Vagina (tissue), 2 donors: ENCODE measurements around the gene LMNTD2.

Source experiments
- CTCF ChIP-seq, 3 experiments: fragments of 450-650 bp in 2 of 3; fragments of 200-600 bp in 1 of 3; sonication (generic) in 1 of 3; IDR thresholded peaks; one replicate each; pipeline ENCODE4 v1.5.1; 2017 to 2019; ENCODE audit warnings: antibody characterized with exemption in 3 of 3, mild to moderate bottlenecking in 2 of 3, moderate library complexity in 2 of 3
- POLR2AphosphoS5 ChIP-seq, 2 donors: sonication (generic); formaldehyde crosslinking; IDR thresholded peaks; one replicate each; pipeline ENCODE4 v1.9.0; 2017; ENCODE audit warnings: antibody characterized with exemption in 2 of 2, mild to moderate bottlenecking in 2 of 2, low read depth in 1 of 2; ENCODE audit not compliant: insufficient read depth in 1 of 2

- TF ChIP-seq POLR2AphosphoS5 (IDR thresholded peaks at IDR 0.05; ENCODE audit: insufficient read depth in 1 of 2, low read depth in 1 of 2) (no peak), CTCF (IDR thresholded peaks at IDR 0.05) (no peak)
Observed at GRCh38 chr11:528166-528814, 32.2 kb downstream of the LMNTD2 start.
